HepG2 (cell line): ENCODE data around the gene DNAJA3. TPM values are rescaled to one million over a fixed set of nuclear protein-coding genes. Genes with fewer than 3 reads are reported as not detected.

ENCODE experiments used
- EEA1 ChIP-seq: sonication (generic); formaldehyde crosslinking; IDR thresholded peaks from 2 replicates; pipeline ENCODE4 v1.5.1; 2020; ENCODE audit warnings: mild to moderate bottlenecking, missing genetic modification reagents, borderline replicate concordance
- GATAD2A ChIP-seq: IDR thresholded peaks from 2 replicates; pipeline ENCODE4 v1.6.1; 2016
- HOXA5 ChIP-seq: sonication (generic); formaldehyde crosslinking; IDR thresholded peaks from 2 replicates; pipeline ENCODE4 v1.4.0; 2020; ENCODE audit warnings: missing genetic modification reagents
- JUN ChIP-seq: sonication (generic); formaldehyde crosslinking; IDR thresholded peaks from 2 replicates; pipeline ENCODE4 v1.4.0; 2020; ENCODE audit warnings: mild to moderate bottlenecking, missing genetic modification reagents
- NR3C1 ChIP-seq: sonication (generic); formaldehyde crosslinking; IDR thresholded peaks from 2 replicates; pipeline ENCODE4 v1.4.0; 2020; ENCODE audit warnings: missing genetic modification reagents
- RBM39 ChIP-seq: fragments of 200-400 bp; formaldehyde crosslinking; IDR thresholded peaks from one replicate; pipeline ENCODE4 v1.6.1; 2018; ENCODE audit warnings: antibody characterized with exemption, mild to moderate bottlenecking, low read depth, low read length; ENCODE audit not compliant: poor library complexity, severe bottlenecking
- RFX3 ChIP-seq: IDR thresholded peaks from 2 replicates; pipeline ENCODE4 v1.6.1; 2016; ENCODE audit warnings: missing biosample characterization, missing genetic modification reagents
- SPEN ChIP-seq: sonication (generic); formaldehyde crosslinking; IDR thresholded peaks from 2 replicates; pipeline ENCODE4 v1.5.1; 2020; ENCODE audit warnings: low read depth, mild to moderate bottlenecking, missing genetic modification reagents
- STAT5B ChIP-seq: sonication (generic); formaldehyde crosslinking; IDR thresholded peaks from 2 replicates; pipeline ENCODE4 v1.4.0; 2020; ENCODE audit warnings: missing genetic modification reagents
- TBP ChIP-seq: sonication (generic); formaldehyde crosslinking; IDR thresholded peaks from 2 replicates; pipeline ENCODE4 v1.5.0; 2020; ENCODE audit warnings: missing genetic modification reagents
- TCF12 ChIP-seq, 2 experiments: fragments of 450-650 bp in 1 of 2; sonication (generic) in 1 of 2; formaldehyde crosslinking in 1 of 2; IDR thresholded peaks; 2 replicates each; pipeline versions ENCODE4 v1.6.1 to v1.8.0; 2017 to 2022; ENCODE audit warnings: antibody characterized with exemption in 1 of 2, mild to moderate bottlenecking in 1 of 2, missing genetic modification reagents in 1 of 2, moderate library complexity in 1 of 2
- YEATS4 ChIP-seq: sonication (generic); formaldehyde crosslinking; IDR thresholded peaks from 2 replicates; pipeline ENCODE4 v1.4.0; 2020; ENCODE audit warnings: missing genetic modification reagents, borderline replicate concordance
- ZBTB20 ChIP-seq: sonication (generic); formaldehyde crosslinking; IDR thresholded peaks from 2 replicates; pipeline ENCODE4 v1.8.1; 2023; ENCODE audit warnings: missing genetic modification reagents, low read depth, mild to moderate bottlenecking, borderline replicate concordance
- ZBTB21 ChIP-seq: sonication (generic); formaldehyde crosslinking; IDR thresholded peaks from 2 replicates; pipeline ENCODE4 v1.4.0; 2020; ENCODE audit warnings: missing genetic modification reagents
- ZFP36L2 ChIP-seq: sonication (generic); formaldehyde crosslinking; IDR thresholded peaks from 2 replicates; pipeline ENCODE4 v1.4.0; 2020; ENCODE audit warnings: missing genetic modification reagents
- ZFX ChIP-seq: sonication (generic); formaldehyde crosslinking; IDR thresholded peaks from 2 replicates; pipeline ENCODE4 v1.4.0; 2020; ENCODE audit warnings: mild to moderate bottlenecking, low read depth, missing genetic modification reagents, moderate library complexity
- ZKSCAN1 ChIP-seq: fragments of 150-350 bp; IDR thresholded peaks from 2 replicates; pipeline ENCODE4 v1.6.1; 2014; ENCODE audit warnings: low read length
- ZNF335 ChIP-seq: sonication (generic); formaldehyde crosslinking; IDR thresholded peaks from 2 replicates; pipeline ENCODE4 v1.4.0; 2020; ENCODE audit warnings: missing genetic modification reagents
- ZNF563 ChIP-seq: sonication (generic); formaldehyde crosslinking; IDR thresholded peaks from 2 replicates; pipeline ENCODE4 v1.8.0; 2022; ENCODE audit warnings: mild to moderate bottlenecking, moderate library complexity, missing genetic modification reagents
- ZNF607 ChIP-seq: sonication (generic); formaldehyde crosslinking; IDR thresholded peaks from 2 replicates; pipeline ENCODE4 v1.5.1; 2020; ENCODE audit warnings: missing genetic modification reagents, mild to moderate bottlenecking, borderline replicate concordance
- ZNF788 ChIP-seq: sonication (generic); formaldehyde crosslinking; IDR thresholded peaks from 2 replicates; pipeline ENCODE4 v1.5.0; 2020; ENCODE audit warnings: mild to moderate bottlenecking, missing genetic modification reagents, borderline replicate concordance
- polyA plus RNA-seq, 8 experiments: library from polyadenylated mRNA; depleted of rRNA in 3 of 8; stranded (reverse) in 7 of 8; unstranded in 1 of 8; fragments of >200 nt; fragmentation: Illumina TruSeq in 4 of 8; extraction: Trizol in 4 of 8; gene quantifications; 2 replicates each; pipeline versions ENCODE4 v1.2.1 to v1.2.3, GENCODE V29; 2011 to 2016; ENCODE audit warnings: low read depth in 4 of 8, missing spikeins in 1 of 8, mixed read lengths in 1 of 8; ENCODE audit not compliant: insufficient read depth in 1 of 8
- total RNA-seq, 5 experiments: library from RNA; depleted of rRNA; stranded (reverse); fragments of >200 nt; fragmentation: Illumina TruSeq; extraction: Trizol; gene quantifications; 2 replicates each; pipeline ENCODE4 v1.2.3, GENCODE V29; 2016; ENCODE audit warnings: low read depth in 1 of 5
- TF ChIP-seq, protein P1 (sequence below), 2 experiments: sonication (generic) in 1 of 2; formaldehyde crosslinking in 1 of 2; IDR thresholded peaks; 2 replicates each; pipeline versions ENCODE4 v1.4.0 to v1.6.1; 2018 to 2020; ENCODE audit warnings: missing genetic modification reagents in 2 of 2, borderline replicate concordance in 1 of 2, low read depth in 1 of 2, mild to moderate bottlenecking in 1 of 2, missing biosample characterization in 1 of 2
- TF ChIP-seq, protein P2 (sequence below): sonication (generic); formaldehyde crosslinking; IDR thresholded peaks from 2 replicates; pipeline ENCODE4 v1.8.0; 2022; ENCODE audit warnings: missing genetic modification reagents, mild to moderate bottlenecking, inconsistent platforms, borderline replicate concordance
- TF ChIP-seq, protein P3 (sequence below): sonication (generic); formaldehyde crosslinking; IDR thresholded peaks from 2 replicates; pipeline ENCODE4 v1.5.0; 2020; ENCODE audit warnings: missing genetic modification reagents, mild to moderate bottlenecking, borderline replicate concordance
- TF ChIP-seq, protein P4 (sequence below): sonication (generic); IDR thresholded peaks from 2 replicates; pipeline ENCODE4 v1.6.1; 2016; ENCODE audit warnings: low read depth, borderline replicate concordance

The DNAJA3 gene
- total and polyA plus RNA-seq, 2 of the 13 experiments (the other 11 are each of a cell fraction or from before 2014, with no cell fraction given): 77.0 to 83.3 TPM

DNA sequence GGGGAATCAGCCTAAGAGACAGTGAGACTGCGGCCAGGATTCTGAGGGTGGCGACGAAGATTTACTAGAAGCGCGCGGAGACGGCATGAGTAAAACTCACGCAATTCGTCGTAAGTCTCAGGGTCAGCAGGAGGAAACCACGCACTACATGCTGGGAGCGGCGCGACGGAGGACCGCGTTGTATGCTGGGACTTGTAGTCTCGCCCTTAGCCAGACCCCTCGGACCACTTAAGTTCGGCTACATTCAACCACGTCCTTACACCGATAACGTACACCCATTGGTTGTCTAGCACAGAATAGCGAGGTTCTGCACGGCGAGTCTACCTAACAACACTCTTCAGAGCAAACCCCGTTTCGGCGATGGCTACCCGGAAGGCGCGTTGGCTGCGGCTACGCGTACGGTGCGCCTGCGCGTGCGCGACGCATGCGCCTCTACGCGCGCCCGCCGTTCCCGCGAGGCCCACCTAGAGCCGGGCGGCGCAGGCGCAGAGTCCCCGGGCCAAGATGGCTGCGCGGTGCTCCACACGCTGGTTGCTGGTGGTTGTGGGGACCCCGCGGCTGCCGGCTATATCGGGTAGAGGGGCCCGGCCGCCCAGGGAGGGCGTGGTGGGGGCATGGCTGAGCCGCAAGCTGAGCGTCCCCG is at the start of gene DNAJA3 (continued):
- TF ChIP-seq, protein P1, sequence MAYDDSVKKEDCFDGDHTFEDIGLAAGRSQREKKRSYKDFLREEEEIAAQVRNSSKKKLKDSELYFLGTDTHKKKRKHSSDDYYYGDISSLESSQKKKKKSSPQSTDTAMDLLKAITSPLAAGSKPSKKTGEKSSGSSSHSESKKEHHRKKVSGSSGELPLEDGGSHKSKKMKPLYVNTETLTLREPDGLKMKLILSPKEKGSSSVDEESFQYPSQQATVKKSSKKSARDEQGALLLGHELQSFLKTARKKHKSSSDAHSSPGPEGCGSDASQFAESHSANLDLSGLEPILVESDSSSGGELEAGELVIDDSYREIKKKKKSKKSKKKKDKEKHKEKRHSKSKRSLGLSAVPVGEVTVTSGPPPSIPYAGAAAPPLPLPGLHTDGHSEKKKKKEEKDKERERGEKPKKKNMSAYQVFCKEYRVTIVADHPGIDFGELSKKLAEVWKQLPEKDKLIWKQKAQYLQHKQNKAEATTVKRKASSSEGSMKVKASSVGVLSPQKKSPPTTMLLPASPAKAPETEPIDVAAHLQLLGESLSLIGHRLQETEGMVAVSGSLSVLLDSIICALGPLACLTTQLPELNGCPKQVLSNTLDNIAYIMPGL (CRISPR knock-in tag; IDR thresholded peaks at IDR 0.05; ENCODE audit: borderline replicate concordance in 1 of 2, low read depth in 1 of 2): no peak
- TF ChIP-seq YEATS4 (no peak; the same call in 1 of the 2 replicates), STAT5B (CRISPR knock-in tag) (no peak), EEA1 (no peak), ZBTB21 (CRISPR knock-in tag) (no peak), ZNF788 (CRISPR knock-in tag) (peak; percentile 20; the same call in 1 of the 2 replicates), SPEN (CRISPR knock-in tag) (peak; percentile 58; the same call in 1 of the 2 replicates), RFX3 (CRISPR knock-in tag) (peak; percentile 2; the same call in 1 of the 2 replicates), NR3C1 (CRISPR knock-in tag) (no peak), JUN (CRISPR knock-in tag) (no peak), ZNF607 (CRISPR knock-in tag) (peak; percentile 95; the same call in 1 of the 2 replicates), ZBTB20 (CRISPR knock-in tag) (no peak; the same call in 1 of the 2 replicates), ZNF335 (CRISPR knock-in tag) (peak; percentile 64; the same call in 1 of the 2 replicates), TCF12 (IDR thresholded peaks at IDR 0.05) (no peak), TCF12 (CRISPR knock-in tag; IDR thresholded peaks at IDR 0.05) (peak; percentile 14; the same call in 1 of the 2 replicates), TBP (no peak; the same call in 1 of the 2 replicates), HOXA5 (CRISPR knock-in tag) (no peak; the same call in 1 of the 2 replicates), ZKSCAN1 (no peak; the same call in 1 of the 2 replicates), ZFP36L2 (CRISPR knock-in tag) (no peak), RBM39 (no peak), GATAD2A (CRISPR knock-in tag) (no peak), ZNF563 (no peak; the same call in 1 of the 2 replicates), ZFX (CRISPR knock-in tag) (no peak)
- TF ChIP-seq, protein P2, sequence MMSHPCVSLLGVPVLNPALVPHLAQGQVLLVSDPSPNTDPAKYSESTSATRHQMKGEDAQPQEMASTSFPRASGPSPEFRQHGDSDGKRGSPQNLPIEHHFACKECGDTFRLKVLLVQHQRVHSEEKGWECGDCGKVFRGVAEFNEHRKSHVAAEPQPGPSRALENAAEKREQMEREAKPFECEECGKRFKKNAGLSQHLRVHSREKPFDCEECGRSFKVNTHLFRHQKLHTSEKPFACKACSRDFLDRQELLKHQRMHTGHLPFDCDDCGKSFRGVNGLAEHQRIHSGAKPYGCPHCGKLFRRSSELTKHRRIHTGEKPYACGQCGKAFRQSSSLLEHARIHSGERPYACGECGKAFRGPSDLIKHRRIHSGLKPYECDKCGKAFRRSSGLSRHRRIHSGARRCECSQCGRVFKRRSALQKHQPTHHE (CRISPR knock-in tag): peak; percentile 94; the same call in 1 of the 2 replicates
- TF ChIP-seq, protein P3, sequence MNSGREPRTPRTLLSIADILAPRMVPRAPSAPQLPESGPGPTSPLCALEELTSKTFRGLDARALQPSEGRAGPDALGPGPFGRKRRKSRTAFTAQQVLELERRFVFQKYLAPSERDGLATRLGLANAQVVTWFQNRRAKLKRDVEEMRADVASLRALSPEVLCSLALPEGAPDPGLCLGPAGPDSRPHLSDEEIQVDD (CRISPR knock-in tag): no peak
- TF ChIP-seq, protein P4, sequence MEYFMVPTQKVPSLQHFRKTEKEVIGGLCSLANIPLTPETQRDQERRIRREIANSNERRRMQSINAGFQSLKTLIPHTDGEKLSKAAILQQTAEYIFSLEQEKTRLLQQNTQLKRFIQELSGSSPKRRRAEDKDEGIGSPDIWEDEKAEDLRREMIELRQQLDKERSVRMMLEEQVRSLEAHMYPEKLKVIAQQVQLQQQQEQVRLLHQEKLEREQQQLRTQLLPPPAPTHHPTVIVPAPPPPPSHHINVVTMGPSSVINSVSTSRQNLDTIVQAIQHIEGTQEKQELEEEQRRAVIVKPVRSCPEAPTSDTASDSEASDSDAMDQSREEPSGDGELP: no peak
